Stimulated activated CD4-positive, alpha-beta T cell treated with anti-CD3 and anti-CD28 coated beads, TNF-alpha, amount 100 ng/mL, for 24 hours (primary cell): Measurements from ENCODE around the gene PRPH.
A peak's percentile ranks its signal among the peaks of the same experiment; 100 is the strongest.

Experiments
- DNase-seq, 3 experiments: peaks; one replicate each; pipeline ENCODE4 v3.0.0-alpha.2; 2020; ENCODE audit warnings: low read depth in 3 of 3

The PRPH gene

DNA sequence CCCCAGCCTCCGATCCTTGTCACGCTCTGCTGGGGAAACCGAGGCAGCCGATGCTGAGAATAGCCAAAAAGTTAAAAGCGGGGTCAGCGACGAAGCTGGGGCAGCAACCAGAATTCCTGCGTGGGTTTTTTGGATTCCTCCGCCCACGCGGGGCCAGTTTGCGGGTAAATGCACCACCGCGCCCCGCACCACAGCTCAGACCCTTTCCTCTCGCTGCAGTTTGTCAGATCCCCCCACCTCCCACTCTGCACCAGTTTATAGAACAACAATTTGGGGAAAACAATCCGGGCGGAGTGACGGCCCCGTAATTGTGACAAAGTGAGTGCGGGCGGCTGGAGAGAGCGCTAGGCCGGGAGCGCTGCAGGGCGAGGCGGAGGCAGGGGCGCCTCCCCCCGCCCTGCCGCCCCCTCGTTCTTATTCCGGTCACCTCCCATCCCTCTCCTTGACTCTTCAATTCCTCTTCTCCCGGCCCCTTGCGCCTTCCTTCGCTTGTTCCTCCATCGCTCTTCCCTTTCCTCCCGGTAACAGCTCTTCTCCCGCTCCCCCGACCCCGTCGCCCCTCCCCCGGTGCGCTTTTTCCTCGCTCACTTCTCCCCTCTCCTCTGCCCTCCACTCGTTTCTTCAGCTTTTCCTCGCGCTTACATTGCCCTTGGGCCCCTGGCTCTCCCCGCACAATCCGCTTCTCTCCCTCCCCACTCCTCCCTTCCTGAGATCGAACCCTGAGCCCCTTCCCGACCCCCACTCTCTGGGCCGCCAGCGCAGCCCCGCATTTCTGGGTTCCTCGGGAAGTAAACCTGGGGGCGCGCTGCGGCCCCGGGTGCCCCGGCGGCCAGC, 51.1 kb downstream of the PRPH start:
- no peak for DNase-seq

- no peak for DNase-seq
These were observed 51.8 kb downstream of the PRPH start, which contains the start of gene DNAJC22 for GRCh38 chr12:49346659-49347310. TSS of gene DNAJC22 (plus strand) at chr12:49346888. CDS start at chr12:49348873, 1,985 bp downstream.

GRCh38 chr12:49347311-49348193, 52.6 kb downstream of the PRPH start:
- DNase-seq: peak; percentile 60 to 72 (median 66)
